B cell (primary cell): ENCODE data around the gene NTMT1. TPM values are rescaled to one million over a fixed set of nuclear protein-coding genes. Genes with fewer than 3 reads are reported as not detected.

Experiments used
- ATAC-seq: fragments of 200-7000 bp; cut with Tn5 transposase; one replicate; pipeline ENCODE4 v1.10.0; 2021; ENCODE audit warnings: low read depth, mild to moderate bottlenecking, moderate number of reproducible peaks, moderate library complexity
- CTCF ChIA-PET: fragments of 350-600 bp; sonication (Branson Sonifier 250); formaldehyde crosslinking; loops from one replicate; lab custom pipeline; 2021; ENCODE audit warnings: antibody characterized with exemption, inconsistent platforms; lab: Charles Lee
- POLR2A ChIA-PET: fragments of 350-600 bp; sonication (Branson Sonifier 250); formaldehyde crosslinking; loops from one replicate; lab custom pipeline; 2021; ENCODE audit warnings: antibody characterized with exemption; lab: Charles Lee
- DNase-seq: peaks from one replicate; pipeline ENCODE4 v3.0.0; 2013
- H2AFZ ChIP-seq: 2 replicates; pipeline ENCODE4 v1.6.1; 2012; ENCODE audit warnings: mild to moderate bottlenecking, low read depth, low read length; ENCODE audit not compliant: insufficient read depth, poor library complexity, severe bottlenecking
- H3K27ac ChIP-seq, 2 donors: 1 replicate in 1 of 2; 2 replicates in 1 of 2; pipeline ENCODE4 v1.5.1; 2012 to 2013; ENCODE audit warnings: low read length in 2 of 2, mild to moderate bottlenecking in 2 of 2, moderate library complexity in 1 of 2
- H3K27me3 ChIP-seq, 4 experiments: fragments of 200-600 bp in 1 of 4; sonication (generic) in 1 of 4; replicated peaks in 1 of 4; 1 replicate in 2 of 4; 2 replicates in 2 of 4; pipeline versions ENCODE4 v1.6.1 to v1.7.0; 2013 to 2016; ENCODE audit warnings: low read length in 3 of 4, mild to moderate bottlenecking in 2 of 4, mixed read lengths in 1 of 4, moderate library complexity in 1 of 4; ENCODE audit not compliant: insufficient read depth in 4 of 4, control insufficient read depth in 3 of 4; ENCODE audit errors: control extremely low read depth in 1 of 4
- H3K36me3 ChIP-seq, 2 experiments: replicated peaks in 1 of 2; 1 replicate in 1 of 2; 2 replicates in 1 of 2; pipeline versions ENCODE4 v1.6.1 to v1.7.1; 2013; ENCODE audit warnings: low read length in 1 of 2; ENCODE audit not compliant: insufficient read depth in 2 of 2, control insufficient read depth in 1 of 2; ENCODE audit errors: control extremely low read depth in 1 of 2, extremely low read depth in 1 of 2
- H3K4me1 ChIP-seq, 2 donors: fragments of 200-600 bp in 1 of 2; sonication (generic) in 1 of 2; 1 replicate in 1 of 2; 2 replicates in 1 of 2; pipeline versions ENCODE4 v1.5.1 to v1.6.1; 2013 to 2017; ENCODE audit warnings: low read length in 2 of 2; ENCODE audit not compliant: control insufficient read depth in 2 of 2, insufficient read depth in 2 of 2
- H3K4me2 ChIP-seq: replicated peaks from 2 replicates; pipeline ENCODE3; 2012; ENCODE audit warnings: mild to moderate bottlenecking, low read depth, low read length; ENCODE audit not compliant: poor library complexity, severe bottlenecking
- H3K4me3 ChIP-seq, 5 experiments: fragments of 200-600 bp in 1 of 5; sonication (generic) in 1 of 5; 1 replicate in 3 of 5; 2 replicates in 2 of 5; pipeline versions ENCODE4 v1.5.1 to v1.7.0; 2011 to 2016; ENCODE audit warnings: low read length in 4 of 5, mild to moderate bottlenecking in 4 of 5, low read depth in 2 of 5, control low read depth in 1 of 5, moderate library complexity in 1 of 5; ENCODE audit not compliant: insufficient read depth in 1 of 5; ENCODE audit errors: control extremely low read depth in 1 of 5, extremely low read depth in 1 of 5
- H3K79me2 ChIP-seq: fragments of 200-600 bp; sonication (generic); one replicate; pipeline ENCODE4 v1.6.0; 2016; ENCODE audit warnings: low read length; ENCODE audit not compliant: control insufficient read depth, insufficient read depth
- H3K9ac ChIP-seq: fragments of 200-600 bp; sonication (generic); 2 replicates; pipeline ENCODE4 v1.6.1; 2017; ENCODE audit warnings: mild to moderate bottlenecking, low read length, moderate library complexity
- H3K9me3 ChIP-seq, 3 donors: one replicate each; pipeline versions ENCODE4 v1.6.1 to v1.7.1; 2013; ENCODE audit warnings: low read length in 2 of 3; ENCODE audit not compliant: control insufficient read depth in 2 of 3, insufficient read depth in 1 of 3; ENCODE audit errors: control extremely low read depth in 1 of 3
- H4K20me1 ChIP-seq: 2 replicates; pipeline ENCODE4 v1.6.0; 2012; ENCODE audit warnings: mild to moderate bottlenecking, low read length; ENCODE audit not compliant: insufficient read depth, control insufficient read depth, poor library complexity, severe bottlenecking
- H3K27ac Mint-ChIP-seq: one replicate; pipeline ENCODE4 v1.8.0; 2021; ENCODE audit warnings: mixed read lengths
- H3K27me3 Mint-ChIP-seq: one replicate; pipeline ENCODE4 v1.8.0; 2021; ENCODE audit warnings: mixed read lengths
- H3K4me1 Mint-ChIP-seq: one replicate; pipeline ENCODE4 v1.8.0; 2021; ENCODE audit warnings: mixed read lengths
- H3K4me3 Mint-ChIP-seq: one replicate; pipeline ENCODE4 v1.8.0; 2021; ENCODE audit warnings: mixed read lengths
- H3K9me3 Mint-ChIP-seq: one replicate; pipeline ENCODE4 v1.8.0; 2022; ENCODE audit warnings: mixed read lengths; ENCODE audit not compliant: insufficient read depth
- EZH2 ChIP-seq: IDR thresholded peaks from 2 replicates; pipeline ENCODE4 v1.6.1; 2012; ENCODE audit warnings: borderline replicate concordance, low read depth, mild to moderate bottlenecking, moderate library complexity, low read length; ENCODE audit not compliant: insufficient read depth, poor library complexity, severe bottlenecking
- WGBS: methylation state at CpG from one replicate; pipeline ENCODE4 v1.1.5; 2013; ENCODE audit warnings: missing lambda C conversion rate; ENCODE audit not compliant: insufficient coverage; 5-methylcytosine and 5-hydroxymethylcytosine counted together
- intact Hi-C: fragments of 100-400 bp; cut with micrococcal nuclease; formaldehyde crosslinking; loops from one replicate; pipeline ENCODE4 v1.10.0; 2022
- polyA plus RNA-seq: library from polyadenylated mRNA; depleted of rRNA; stranded (reverse); fragments of >200 nt; gene quantifications from 2 replicates; pipeline ENCODE4 v1.2.3, GENCODE V29; 2012
- total RNA-seq, 2 donors: library from RNA; stranded (reverse); fragments of 120-200 nt in 1 of 2; gene quantifications; 1 replicate in 1 of 2; 2 replicates in 1 of 2; pipeline versions ENCODE4 v1.2.3 to v1.2.4, GENCODE V29; 2013 to 2022
- TF ChIP-seq, protein P1 (sequence below): fragments of 200-600 bp; IDR thresholded peaks from one replicate; pipeline ENCODE4 v1.8.0; 2022; ENCODE audit warnings: antibody characterized with exemption, mild to moderate bottlenecking

The NTMT1 gene
- total and polyA plus RNA-seq, 2 donors (not counting 1 experiment from before 2014, with no cell fraction given), result 21.8 to 35.3 TPM

DNA sequence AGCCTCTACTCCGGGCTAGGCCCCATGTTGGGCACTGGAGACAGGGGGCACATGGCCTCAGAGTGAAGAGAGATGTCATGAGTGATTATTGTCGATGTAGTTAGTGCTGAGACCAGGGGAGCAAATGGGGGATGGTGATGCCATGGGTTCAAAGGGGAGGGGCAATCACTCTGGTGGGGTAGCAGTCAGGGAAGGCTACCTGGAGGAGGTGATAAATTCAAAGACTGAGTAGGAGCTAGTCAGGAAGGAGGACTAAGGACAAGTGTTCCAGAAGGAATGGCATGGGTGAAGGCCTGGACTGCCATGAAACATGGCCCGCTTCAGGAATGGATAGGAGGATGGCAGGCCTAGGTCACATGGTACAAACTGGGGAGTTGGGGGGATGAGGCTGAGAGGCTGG, 46.7 kb upstream of the NTMT1 start:
- Histone ChIP-seq H2AFZ (no peak overlapping the region), H3K9ac (no peak overlapping the region), H3K4me2 (no peak overlapping the region), H3K27me3 (peaks cover 0 to 11% (median 2%) of the 10 kb centered on the region in 4 experiments), H3K36me3 (no peaks in the 10 kb centered on the region), H3K27ac (no peak overlapping the region), H3K9me3 (peaks cover 0 to 5% (median 3%) of the 10 kb centered on the region in 3 donors), H3K4me3 (no peak overlapping the region), H3K4me1 (peaks cover 17 to 18% of the 10 kb centered on the region in 2 donors), H4K20me1 (no peaks in the 10 kb centered on the region), H3K79me2 (no peaks in the 10 kb centered on the region)
- Mint-ChIP-seq H3K9me3 (no peaks in the 10 kb centered on the region), H3K4me3 (no peak overlapping the region), H3K27ac (no peak overlapping the region), H3K4me1 (peaks cover 20% of the 10 kb centered on the region), H3K27me3 (peaks cover 17% of the 10 kb centered on the region)
- TF ChIP-seq EZH2, result no peak
- TF ChIP-seq, protein P1, sequence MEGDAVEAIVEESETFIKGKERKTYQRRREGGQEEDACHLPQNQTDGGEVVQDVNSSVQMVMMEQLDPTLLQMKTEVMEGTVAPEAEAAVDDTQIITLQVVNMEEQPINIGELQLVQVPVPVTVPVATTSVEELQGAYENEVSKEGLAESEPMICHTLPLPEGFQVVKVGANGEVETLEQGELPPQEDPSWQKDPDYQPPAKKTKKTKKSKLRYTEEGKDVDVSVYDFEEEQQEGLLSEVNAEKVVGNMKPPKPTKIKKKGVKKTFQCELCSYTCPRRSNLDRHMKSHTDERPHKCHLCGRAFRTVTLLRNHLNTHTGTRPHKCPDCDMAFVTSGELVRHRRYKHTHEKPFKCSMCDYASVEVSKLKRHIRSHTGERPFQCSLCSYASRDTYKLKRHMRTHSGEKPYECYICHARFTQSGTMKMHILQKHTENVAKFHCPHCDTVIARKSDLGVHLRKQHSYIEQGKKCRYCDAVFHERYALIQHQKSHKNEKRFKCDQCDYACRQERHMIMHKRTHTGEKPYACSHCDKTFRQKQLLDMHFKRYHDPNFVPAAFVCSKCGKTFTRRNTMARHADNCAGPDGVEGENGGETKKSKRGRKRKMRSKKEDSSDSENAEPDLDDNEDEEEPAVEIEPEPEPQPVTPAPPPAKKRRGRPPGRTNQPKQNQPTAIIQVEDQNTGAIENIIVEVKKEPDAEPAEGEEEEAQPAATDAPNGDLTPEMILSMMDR, result no peak
- POLR2A ChIA-PET, result no interaction called here
- 88% methylated on average over 2 of the region's 3 CpGs for WGBS
- intact Hi-C loops, result no loop called here
- no peak for DNase-seq
- CTCF ChIA-PET, result no interaction called here
- no peak for ATAC-seq

- Mint-ChIP-seq H3K27me3 (peaks cover 17% of the 10 kb centered on the region), H3K4me3 (no peak overlapping the region), H3K27ac (no peak overlapping the region), H3K4me1 (peaks cover 23% of the 10 kb centered on the region), H3K9me3 (no peaks in the 10 kb centered on the region)
- no peak overlapping the region for H3K27ac ChIP-seq
- H3K4me1 ChIP-seq, result peaks cover 18 to 21% of the 10 kb centered on the region in 2 donors
- WGBS, result 58% methylated on average over 10 of the region's 11 CpGs
- no peaks in the 10 kb centered on the region for H4K20me1 ChIP-seq
- no peak overlapping the region for H3K9ac ChIP-seq
- no peak overlapping the region for H2AFZ ChIP-seq
- no peak overlapping the region for H3K4me3 ChIP-seq
- peak overlapping the region; percentile 44 for H3K4me2 ChIP-seq
- H3K27me3 ChIP-seq, result peaks cover 0 to 11% (median 2%) of the 10 kb centered on the region in 4 experiments
- peaks cover 0 to 5% (median 3%) of the 10 kb centered on the region in 3 donors for H3K9me3 ChIP-seq
- ChIA-PET POLR2A (no interaction called here), CTCF (interaction anchor here (1.3 kb wide), 1 partner anchor 449 kb away, joined by 3 read pairs; no protein-coding TSS in a partner anchor)
- no peaks in the 10 kb centered on the region for H3K36me3 ChIP-seq
- no peak for TF ChIP-seq EZH2
- TF ChIP-seq, protein P1, result no peak
- ATAC-seq (peak; percentile 56), DNase-seq (peak; percentile 43)
- intact Hi-C loops, result no loop called here
- H3K79me2 ChIP-seq, result no peaks in the 10 kb centered on the region
These were observed 45.6 kb upstream of the NTMT1 start for GRCh38 chr9:129580211-129580915.
